Measurements from ENCODE around the gene FOXP1. TPM values are rescaled to one million over a fixed set of nuclear protein-coding genes. Genes with fewer than 3 reads are reported as not detected.
A peak's percentile ranks its signal among the peaks of the same experiment; 100 is the strongest.

Gene FOXP1
- total and polyA plus RNA-seq, 2 of the 13 experiments (the other 11 are each of a cell fraction or from before 2014, with no cell fraction given): 40.4 to 59.0 TPM

DNA sequence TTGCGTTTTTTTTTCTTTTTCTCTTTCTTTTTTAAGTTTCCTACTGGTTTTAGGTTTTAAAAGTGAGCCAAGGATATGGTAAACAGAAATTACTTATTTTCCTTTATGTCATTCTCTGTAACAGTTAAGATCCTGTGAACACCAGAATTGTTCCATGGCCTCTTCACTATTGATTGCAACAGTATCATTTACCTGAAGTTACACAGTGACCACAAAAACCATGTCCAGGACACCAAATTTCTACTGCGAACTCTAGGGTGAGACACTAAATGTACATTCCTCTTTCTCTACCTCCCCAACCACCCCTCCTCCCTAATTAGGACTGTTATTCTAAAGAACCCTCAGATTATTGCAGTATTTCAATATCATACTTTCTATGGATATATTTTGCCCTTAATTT is 280.9 kb downstream of the FOXP1 start:
- Histone ChIP-seq H3K4me1 (ENCODE audit: insufficient read depth, low read length) (peaks cover 54% of the 10 kb centered on the region), H3K36me3 (replicated peaks in 1 of 2; ENCODE audit: control insufficient read depth in 1 of 2, insufficient read depth in 2 of 2, low read length in 2 of 2) (peaks cover 4% of the 10 kb centered on the region in 2 experiments; a peak in 3 of 5 replicates), H3K4me2 (ENCODE audit: low read depth, low read length) (0 out of 2 replicates have a peak overlapping the region, but pooled peaks have one; percentile 1), H4K20me1 (ENCODE audit: insufficient read depth, low read length) (no peaks in the 10 kb centered on the region), H3K27ac (ENCODE audit: extremely low read length, insufficient read depth, low read length) (no peak overlapping the region), H3K4me3 (replicated peaks in 1 of 3; ENCODE audit: insufficient read depth in 1 of 3, low read depth in 2 of 3, low read length in 3 of 3) (no peak overlapping the region), H3K79me2 (ENCODE audit: insufficient read depth, low read length) (peaks cover 37% of the 10 kb centered on the region), H3K9ac (ENCODE audit: insufficient read depth, low read depth, low read length) (no peak overlapping the region), H3K9me3 (ENCODE audit: low read length) (no peaks in the 10 kb centered on the region), H2AFZ (ENCODE audit: low read length) (no peak overlapping the region), H3K27me3 (ENCODE audit: control insufficient read depth in 1 of 2, insufficient read depth in 2 of 2, low read length in 2 of 2) (no peaks in the 10 kb centered on the region)
- 0 out of 2 replicates have a peak, but pooled peaks have one; percentile 35 for TF ChIP-seq ONECUT2 (CRISPR knock-in tag; IDR thresholded peaks at IDR 0.05)
- no peak for TF ChIP-seq ZNF781 (CRISPR knock-in tag; IDR thresholded peaks at IDR 0.05; ENCODE audit: borderline replicate concordance, not compliant biosample characterization)
- TF ChIP-seq, protein P1, sequence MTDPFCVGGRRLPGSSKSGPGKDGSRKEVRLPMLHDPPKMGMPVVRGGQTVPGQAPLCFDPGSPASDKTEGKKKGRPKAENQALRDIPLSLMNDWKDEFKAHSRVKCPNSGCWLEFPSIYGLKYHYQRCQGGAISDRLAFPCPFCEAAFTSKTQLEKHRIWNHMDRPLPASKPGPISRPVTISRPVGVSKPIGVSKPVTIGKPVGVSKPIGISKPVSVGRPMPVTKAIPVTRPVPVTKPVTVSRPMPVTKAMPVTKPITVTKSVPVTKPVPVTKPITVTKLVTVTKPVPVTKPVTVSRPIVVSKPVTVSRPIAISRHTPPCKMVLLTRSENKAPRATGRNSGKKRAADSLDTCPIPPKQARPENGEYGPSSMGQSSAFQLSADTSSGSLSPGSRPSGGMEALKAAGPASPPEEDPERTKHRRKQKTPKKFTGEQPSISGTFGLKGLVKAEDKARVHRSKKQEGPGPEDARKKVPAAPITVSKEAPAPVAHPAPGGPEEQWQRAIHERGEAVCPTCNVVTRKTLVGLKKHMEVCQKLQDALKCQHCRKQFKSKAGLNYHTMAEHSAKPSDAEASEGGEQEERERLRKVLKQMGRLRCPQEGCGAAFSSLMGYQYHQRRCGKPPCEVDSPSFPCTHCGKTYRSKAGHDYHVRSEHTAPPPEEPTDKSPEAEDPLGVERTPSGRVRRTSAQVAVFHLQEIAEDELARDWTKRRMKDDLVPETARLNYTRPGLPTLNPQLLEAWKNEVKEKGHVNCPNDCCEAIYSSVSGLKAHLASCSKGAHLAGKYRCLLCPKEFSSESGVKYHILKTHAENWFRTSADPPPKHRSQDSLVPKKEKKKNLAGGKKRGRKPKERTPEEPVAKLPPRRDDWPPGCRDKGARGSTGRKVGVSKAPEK (CRISPR knock-in tag; IDR thresholded peaks at IDR 0.05; ENCODE audit: borderline replicate concordance): no peak
- TF ChIP-seq, protein P2, sequence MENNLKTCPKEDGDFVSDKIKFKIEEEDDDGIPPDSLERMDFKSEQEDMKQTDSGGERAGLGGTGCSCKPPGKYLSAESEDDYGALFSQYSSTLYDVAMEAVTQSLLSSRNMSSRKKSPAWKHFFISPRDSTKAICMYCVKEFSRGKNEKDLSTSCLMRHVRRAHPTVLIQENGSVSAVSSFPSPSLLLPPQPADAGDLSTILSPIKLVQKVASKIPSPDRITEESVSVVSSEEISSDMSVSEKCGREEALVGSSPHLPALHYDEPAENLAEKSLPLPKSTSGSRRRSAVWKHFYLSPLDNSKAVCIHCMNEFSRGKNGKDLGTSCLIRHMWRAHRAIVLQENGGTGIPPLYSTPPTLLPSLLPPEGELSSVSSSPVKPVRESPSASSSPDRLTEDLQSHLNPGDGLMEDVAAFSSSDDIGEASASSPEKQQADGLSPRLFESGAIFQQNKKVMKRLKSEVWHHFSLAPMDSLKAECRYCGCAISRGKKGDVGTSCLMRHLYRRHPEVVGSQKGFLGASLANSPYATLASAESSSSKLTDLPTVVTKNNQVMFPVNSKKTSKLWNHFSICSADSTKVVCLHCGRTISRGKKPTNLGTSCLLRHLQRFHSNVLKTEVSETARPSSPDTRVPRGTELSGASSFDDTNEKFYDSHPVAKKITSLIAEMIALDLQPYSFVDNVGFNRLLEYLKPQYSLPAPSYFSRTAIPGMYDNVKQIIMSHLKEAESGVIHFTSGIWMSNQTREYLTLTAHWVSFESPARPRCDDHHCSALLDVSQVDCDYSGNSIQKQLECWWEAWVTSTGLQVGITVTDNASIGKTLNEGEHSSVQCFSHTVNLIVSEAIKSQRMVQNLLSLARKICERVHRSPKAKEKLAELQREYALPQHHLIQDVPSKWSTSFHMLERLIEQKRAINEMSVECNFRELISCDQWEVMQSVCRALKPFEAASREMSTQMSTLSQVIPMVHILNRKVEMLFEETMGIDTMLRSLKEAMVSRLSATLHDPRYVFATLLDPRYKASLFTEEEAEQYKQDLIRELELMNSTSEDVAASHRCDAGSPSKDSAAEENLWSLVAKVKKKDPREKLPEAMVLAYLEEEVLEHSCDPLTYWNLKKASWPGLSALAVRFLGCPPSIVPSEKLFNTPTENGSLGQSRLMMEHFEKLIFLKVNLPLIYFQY (CRISPR knock-in tag; IDR thresholded peaks at IDR 0.05; ENCODE audit: borderline replicate concordance): no peak
- TF ChIP-seq STAG1 (CRISPR knock-in tag; IDR thresholded peaks at IDR 0.05): no peak
- TF ChIP-seq ZNF878 (CRISPR knock-in tag; IDR thresholded peaks at IDR 0.05): no peak
- TF ChIP-seq FOXK2 (IDR thresholded peaks at IDR 0.05): no peak
- 0 out of 2 replicates have a peak, but pooled peaks have one; percentile 8 for TF ChIP-seq GATAD2A (CRISPR knock-in tag; IDR thresholded peaks at IDR 0.05)
- no peak for TF ChIP-seq TRIM24 (CRISPR knock-in tag; IDR thresholded peaks at IDR 0.05)
- no peak for ATAC-seq
- 85% methylated on average over 2 of the region's 2 CpGs for WGBS (ENCODE audit: low lambda C conversion rate)
- intact Hi-C loops (cut with micrococcal nuclease; ENCODE audit: unreplicated experiment) (loop anchor here (5.0 kb wide), 2 partner anchors 45 to 235 kb away; no protein-coding TSS in a partner anchor), in situ Hi-C loops (cut with HindIII; ENCODE audit: extremely low pct_ligation_motif_present, low pct_unique_long_range_greater_than_20kb) (no loop called here)
- POLR2A ChIA-PET: no interaction called here
- BruUV-seq (replicated peaks): no TSS peak
- no peak for DNase-seq (ENCODE audit: low spot score)
- FAIRE-seq: no peak
- CTCF ChIA-PET (ENCODE audit: low intra/inter-chr PET ratio, low total read pairs): no interaction called here
